DMS 273 (cell line): ENCODE data around the gene CES5A.
A peak's percentile ranks its signal among the peaks of the same experiment; 100 is the strongest.
"Not testable (repeated sequence)": the region's sequence is repeated elsewhere in the genome, so short reads cannot be mapped to it uniquely, and the experiment has no call there.

Experiments used
- DNase-seq: peaks from one replicate; lab custom pipeline; 2025; ENCODE audit not compliant: unreplicated experiment; lab: John Stamatoyannopoulos, UW

CES5A gene

DNA sequence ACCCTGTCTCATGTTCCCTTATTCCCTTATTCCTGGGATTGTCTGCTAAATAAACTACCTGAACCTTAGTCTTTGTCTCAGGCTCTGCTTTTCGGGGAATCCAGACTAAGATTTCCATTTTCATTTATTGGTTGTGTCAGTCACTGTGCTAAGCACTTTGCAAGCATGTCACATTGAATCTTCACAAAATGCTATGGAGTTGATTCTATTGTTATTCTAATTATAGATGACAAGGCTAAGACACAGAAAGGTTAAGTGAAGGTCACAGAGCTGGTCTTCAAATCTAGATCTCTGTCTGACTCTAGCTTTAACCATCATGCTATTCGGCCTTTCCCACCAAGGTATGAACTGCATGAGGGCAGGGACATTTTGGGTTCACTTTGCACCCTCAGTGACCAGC is 13.4 kb upstream of the CES5A start:
- no peak for DNase-seq

DNA sequence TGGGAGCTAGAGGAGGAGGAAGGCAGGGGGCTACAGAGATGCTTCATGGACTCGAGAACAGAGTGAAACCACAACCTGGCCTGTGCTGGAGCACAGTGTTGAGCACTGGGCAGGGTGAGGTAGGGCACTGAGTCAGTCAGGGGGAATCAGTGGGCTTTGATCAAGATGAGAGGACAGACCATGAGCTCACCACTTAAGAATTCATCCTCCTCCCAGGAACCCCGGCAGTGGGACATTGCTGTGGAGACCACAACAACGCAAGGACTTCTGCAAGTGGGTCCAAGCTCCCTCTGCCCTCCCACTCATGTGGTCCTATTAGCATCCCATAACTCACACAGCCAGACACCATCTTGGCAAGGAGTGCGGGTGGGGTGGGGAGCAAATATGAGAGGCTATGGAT is 1.7 kb upstream of the CES5A start:
- no peak for DNase-seq

DNA sequence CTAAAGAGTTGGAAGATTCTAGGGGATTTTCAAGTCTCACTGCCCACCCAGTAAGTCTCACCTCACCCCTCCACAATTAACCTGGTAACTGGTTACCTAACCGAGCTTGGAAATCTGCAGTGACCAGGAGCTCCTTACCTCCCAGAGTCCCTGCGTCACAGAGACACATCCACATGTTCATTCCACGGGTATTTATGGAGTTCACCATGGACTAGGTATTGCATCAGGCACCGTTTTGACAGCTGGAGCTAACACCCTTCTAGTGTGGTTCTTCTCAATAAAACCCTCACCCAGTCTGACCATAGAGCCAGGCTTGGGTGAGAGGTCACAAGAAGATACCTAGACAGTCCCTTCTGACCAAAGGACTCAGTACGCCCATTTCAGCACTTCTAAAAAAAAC is 2.1 kb downstream of the CES5A start:
- DNase-seq: no peak

DNA sequence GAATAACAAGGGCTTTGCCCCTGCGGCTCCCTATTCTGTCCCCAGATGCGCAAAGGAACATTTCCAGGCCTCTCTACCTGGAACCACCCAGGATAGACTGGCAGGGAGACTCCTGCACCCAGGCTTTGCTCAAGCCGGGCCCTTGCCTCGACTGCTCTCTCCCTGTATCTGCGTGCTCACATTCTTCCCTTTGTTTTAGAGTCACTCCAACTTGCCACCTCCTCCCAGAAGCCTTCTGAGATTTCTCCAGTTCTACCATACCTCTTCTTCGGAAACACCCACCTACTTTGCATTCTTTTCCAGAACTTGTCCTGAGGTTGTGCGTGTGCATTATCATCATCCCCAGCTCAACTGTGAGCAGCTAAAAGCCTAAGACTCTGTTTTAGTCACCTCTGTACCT is 3.0 kb downstream of the CES5A start:
- DNase-seq: no peak

DNA sequence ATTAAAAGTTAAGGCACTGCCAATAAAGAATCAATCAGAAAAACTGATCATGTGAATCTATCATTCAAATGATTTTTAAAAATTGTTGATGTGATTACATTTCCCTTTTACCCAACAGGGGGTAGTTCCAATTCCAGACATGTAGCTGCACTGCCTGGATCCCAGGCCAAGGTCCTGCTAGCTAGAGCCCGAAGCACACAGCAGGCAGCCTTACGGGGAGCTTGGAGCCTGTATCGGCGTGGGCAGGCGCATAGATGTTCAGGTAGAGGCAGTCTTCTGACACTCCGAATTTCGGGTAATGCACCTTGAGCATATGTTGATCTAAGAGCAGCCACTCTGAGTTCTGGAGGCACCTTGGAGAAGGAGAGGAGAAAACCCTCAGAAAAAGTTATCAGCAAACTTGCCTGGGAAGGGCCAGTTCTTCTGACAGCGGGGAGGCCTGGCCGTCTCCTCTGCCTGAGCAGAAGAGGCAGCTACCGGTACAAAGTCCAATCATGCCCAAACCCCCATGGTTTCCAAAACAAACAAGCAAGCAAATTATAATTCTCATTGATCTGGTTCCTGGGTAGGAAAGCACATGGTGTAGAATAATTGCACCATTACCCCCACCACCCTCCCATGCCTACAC is 3.6 kb downstream of the CES5A start:
- DNase-seq: no peak

DNA sequence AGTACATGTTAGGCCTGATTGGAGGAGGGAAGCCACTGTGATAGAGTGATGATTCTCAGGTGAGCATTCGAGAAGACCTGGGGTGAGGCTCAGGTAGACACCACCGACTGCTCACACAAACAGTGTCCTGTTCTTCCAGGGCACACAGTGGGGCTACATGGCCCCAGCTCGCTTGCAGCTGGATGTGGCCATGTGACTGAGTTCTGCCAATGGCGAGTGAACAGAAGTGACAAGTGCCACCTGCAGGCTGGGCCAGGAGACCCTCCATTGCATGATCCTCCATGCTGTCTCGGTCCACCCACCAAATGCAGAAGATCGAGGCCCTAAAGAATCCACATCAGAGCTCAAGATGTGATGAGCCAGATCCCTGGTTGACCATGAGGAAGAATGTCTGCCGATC is 6.2 kb downstream of the CES5A start:
- DNase-seq: no peak

DNA sequence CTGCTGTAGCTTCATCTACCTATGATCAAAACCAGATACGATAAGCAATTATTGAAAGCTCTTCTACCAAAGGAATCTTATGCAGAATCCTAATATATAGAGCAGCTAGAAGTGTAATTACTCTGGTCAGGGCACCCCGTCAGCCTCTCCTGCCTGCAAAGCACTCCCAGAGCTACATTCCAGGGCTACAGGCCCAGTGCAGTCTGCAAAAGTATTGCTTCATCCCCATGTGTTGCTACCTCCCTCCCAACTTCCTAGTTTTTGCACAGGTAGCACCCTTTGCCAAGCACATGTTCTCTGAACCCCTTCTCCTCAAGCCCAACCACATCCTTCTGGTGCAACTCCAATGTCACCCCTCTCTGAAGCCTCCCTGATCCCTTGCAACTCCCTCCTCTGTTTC is 7.0 kb downstream of the CES5A start:
- no peak for DNase-seq

DNA sequence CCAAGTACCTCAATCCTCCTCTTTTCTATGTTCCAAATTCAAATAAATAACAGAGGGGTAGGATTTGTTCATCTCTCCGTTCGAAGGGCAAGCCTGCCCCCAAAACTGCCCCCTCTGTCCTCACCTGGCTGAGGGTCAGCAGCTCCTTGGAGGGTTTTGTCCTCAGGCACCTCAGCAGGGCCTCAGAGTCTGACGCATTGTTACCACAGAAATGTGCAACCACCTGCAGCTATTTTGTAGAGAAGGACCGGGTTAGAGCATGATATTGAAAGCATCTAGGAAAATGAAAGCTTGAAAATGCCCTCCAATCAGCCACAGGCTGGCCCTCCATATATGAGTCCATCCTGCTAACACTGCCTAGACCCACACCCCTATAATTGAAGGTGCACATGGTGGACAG is 13.9 kb downstream of the CES5A start:
- no peak for DNase-seq

DNA sequence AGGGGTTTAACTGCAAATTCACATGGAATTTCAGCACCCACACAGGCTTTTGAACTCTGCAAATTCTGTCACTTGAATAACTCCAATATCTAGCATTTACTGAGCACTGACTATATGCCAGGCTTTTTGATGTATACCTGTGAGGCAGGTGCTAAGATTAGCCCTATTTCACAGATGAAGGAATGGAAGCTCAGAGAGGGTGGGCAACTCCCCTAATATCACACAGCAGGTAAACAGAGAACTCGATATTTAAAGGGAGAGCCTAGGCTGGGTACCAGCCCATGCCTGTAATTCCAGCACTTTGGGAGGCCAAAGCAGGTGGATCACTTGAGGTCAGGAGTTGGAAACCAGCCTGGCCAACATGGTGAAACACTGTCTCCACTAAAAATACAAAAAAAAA is 17.5 kb downstream of the CES5A start:
- DNase-seq: not testable (repeated sequence)

DNA sequence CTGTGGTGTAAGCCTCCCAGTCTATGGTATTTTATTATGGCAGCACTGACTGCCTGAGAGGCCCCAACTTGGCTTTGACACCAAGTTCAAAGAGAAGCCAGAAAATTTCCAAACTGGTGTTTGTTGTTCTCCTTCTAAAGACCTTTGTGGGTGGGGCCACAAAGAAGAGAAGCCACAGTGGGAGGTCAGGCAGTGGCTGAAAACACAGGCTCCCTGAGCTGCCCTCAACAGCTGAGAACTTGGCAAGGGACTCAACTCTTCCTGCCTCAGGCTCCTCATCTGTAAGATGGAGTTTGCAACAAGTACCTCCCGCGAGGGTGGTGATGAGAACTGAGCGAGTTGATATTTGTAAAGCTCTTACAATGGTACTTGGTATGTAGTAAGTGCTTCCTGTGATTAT is 18.2 kb downstream of the CES5A start:
- DNase-seq: no peak

DNA sequence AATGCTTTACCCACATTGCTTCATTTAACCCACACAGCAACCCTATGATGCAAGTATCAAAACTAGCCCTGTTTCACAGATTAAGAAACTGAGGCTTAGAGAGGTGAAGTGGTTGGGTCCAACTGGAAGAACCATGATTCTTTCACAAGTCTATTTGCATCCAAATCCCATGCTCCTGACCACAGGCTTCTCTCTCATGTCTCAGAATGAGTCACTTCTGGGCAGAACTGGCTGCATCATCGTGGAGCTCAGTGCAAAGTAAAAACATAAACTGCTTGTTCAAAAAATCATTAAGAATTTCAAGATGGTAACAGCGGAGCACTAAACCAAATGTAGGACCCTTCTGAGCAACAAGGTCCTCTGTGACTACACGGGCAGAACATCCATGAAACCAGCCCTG is 22.1 kb downstream of the CES5A start:
- DNase-seq: no peak

DNA sequence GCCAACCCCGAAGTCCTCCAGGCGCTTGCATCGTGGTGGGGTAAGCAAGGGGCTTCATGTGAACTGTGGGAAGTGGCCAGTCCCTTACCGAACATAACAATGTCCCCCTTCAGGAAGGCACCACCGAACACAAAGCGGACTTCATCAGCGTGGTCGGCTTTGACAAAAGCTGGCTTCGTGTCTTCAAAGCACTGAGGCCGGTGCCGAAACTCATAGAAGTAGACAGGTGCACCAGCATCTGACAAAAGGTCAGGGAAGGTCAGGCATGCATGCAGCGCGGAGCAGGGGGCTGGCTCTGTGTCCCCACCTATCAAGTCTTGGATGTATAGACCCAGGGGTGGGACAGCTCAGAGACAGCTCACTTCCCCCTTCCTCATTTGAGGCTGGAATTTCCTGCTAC is 25.6 kb downstream of the CES5A start:
- DNase-seq: no peak

DNA sequence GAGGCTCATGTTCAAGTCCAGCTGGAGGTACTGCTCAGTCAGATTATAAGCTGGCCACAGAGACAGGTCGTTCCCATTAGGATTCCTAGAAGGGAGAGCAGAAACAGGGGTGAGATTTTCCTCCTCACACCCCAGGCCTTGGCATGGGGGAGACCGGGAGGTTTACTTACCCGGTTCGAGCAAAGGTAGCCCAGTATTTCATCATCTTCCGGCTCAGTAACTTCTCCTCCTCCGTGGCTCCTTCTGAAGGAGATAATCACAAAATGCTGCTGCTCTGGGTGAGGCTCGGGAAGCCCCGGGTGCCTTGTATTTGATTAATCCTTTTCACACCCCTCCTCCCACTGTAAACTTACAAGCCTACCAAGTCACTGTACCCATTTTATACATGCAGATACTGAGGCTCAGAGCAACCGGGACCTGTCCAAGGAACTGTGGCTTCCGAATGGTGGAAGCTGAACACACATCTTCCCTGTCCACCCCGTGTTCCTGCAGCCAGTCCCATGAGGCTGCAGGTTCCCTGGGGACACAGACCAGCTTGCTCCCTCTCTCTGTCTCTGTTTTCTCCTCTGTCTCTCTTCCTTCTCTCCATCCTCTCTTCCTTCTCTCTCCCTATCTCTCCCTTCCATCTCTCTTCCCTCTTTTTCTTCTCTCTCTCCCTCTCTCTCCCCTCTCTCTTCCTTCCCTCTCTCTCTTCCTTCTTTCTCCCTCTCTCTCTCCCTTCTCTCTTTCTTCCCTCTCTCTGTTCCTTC is 28.4 kb downstream of the CES5A start:
- no peak for DNase-seq

DNA sequence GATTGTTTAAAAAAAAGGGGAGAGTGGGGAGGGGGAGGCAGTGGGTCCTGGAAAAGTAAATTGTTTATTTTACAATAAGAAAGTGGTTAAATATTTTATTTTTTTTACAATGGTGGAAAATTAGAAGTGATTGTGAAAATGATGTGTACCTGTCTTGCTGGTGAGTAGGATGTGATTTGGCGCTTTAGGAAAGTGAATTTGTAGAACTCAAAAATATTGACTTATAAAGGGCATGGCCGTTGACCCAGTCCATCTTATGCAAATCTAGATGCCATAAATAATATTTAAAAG is 32.1 kb downstream of the CES5A start:
- DNase-seq: no peak

DNA sequence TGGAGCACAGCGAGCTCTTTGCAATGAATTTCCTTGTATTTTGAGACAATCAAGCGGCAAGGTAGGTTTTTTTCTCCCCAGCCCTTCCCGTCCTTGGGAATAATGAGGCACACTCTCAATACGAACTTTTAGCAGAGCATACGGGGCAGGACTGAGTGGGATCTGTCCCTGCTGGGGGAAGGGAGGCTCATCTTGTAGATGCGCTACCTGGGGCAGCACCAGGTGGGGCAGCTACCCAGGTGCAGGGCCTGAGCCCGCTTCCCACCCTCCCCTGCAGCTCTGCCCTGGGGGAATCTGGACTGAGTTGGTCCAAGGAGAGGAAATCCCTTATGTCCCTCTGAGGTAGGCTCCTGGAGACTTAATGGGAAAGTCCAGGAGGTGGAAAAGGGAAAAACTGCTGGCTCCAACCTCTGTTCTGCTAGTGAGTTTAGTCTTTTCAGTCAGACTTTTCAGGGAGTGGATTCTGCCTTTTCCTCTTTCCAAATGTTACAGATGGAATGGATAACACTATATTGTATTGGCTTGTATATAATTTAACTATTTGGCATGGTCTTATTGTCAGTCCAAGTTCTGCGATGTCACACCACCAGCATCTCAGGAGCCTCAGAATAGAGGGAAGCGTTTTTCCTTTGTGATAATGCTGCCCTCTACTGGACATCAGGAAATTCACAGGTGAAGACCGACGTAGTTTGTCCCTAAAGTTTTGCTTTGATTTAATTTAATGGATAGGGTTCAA is 32.6 kb downstream of the CES5A start:
- peak; percentile 73 for DNase-seq

DNA sequence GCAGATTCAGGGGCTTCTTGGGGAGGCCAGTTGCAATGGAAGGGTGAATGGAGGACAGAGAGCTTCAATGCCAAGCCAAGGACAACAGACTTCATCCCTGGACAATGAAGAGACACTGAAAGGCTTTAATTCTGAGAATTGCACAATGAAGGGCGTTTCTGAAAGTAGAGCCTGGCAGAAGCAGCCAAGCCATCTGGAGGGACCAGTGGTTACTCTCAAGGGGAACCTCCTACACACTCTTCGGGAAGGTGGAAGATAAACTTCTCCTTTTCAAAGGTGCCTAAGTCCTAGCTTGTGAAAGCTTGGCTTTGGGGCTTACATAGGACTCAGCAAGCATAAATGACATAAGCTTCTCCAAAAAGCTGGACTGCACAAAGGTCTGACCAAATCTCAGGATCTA is 36.1 kb downstream of the CES5A start:
- DNase-seq: no peak

DNA sequence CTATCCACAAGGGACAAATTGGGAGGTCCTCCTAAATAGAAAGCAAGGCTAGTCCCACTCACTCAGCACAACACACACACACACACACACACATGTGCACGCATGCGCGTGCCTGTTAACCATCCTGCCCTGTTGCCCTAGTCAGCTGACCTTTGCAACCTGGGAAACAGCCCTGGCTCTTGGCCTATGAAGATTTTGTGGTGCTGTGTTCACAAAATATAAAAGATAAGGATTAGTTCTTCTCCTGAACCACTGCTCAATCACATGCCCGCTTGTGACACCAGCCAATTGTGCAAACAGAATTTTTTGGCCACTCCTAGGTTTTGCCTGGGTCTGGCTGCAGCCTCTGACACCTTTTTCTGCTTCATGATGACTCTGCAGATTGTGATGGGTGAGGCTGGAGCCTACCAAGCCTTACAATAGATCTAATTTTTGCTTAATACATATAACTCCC is 39.0 kb downstream of the CES5A start:
- no peak for DNase-seq

DNA sequence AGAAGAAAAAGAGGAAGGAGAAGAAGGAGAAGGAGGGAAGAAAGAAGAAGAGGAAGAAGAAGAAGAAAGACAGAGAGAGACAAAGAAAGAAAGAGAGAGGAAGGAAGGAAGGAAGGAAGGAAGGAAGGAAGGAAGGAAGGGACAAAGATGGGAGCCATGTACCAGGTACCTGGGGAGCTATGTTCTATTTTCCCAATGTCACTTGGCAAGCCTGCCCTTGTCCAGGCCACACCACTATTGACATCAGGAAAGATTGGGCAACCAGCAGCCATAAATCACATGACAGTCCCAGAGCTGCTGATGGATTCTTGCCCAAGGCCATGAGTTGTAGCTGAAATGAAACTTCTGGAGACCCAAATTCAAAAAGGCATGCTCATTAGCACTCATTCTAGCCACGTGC is 39.6 kb downstream of the CES5A start:
- DNase-seq: no peak

DNA sequence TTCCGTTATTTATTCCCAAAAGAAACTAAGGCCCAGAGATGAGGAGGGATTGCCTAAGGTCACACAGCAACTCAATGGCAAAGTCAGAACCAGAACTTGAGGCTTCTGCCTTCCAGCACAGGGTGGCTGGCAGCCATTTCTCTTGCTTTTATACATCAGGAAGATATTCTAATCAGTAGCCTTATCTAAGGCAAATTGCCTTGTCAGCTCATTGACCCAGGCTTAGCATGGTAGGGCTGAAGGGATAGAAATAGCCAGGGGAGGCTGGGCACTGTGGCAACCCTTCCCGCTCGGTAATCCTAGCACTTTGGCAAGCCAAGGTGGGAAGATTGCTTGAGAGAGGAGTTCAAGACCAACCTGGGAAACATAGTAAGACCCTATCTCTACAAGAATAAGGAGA is 40.0 kb downstream of the CES5A start:
- DNase-seq: not testable (repeated sequence)

DNA sequence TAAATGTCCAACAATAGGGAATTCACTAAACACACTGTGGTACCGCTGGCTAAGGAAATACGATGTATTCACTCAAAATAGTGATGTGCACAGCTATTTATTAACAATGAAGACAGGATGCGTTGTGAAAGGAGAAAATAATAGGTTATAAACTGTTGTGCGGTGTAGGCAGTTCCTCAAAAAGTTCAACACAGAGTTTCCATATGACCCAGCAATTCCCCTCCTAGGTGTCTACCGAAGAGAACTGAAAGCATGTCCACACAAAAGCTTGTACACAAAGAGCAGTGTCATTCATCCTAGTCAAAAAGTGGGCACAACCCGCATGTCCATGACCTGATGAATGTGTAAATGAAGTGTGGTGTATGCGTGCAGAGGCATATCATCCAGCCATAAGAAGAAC is 41.1 kb downstream of the CES5A start:
- no peak for DNase-seq

DNA sequence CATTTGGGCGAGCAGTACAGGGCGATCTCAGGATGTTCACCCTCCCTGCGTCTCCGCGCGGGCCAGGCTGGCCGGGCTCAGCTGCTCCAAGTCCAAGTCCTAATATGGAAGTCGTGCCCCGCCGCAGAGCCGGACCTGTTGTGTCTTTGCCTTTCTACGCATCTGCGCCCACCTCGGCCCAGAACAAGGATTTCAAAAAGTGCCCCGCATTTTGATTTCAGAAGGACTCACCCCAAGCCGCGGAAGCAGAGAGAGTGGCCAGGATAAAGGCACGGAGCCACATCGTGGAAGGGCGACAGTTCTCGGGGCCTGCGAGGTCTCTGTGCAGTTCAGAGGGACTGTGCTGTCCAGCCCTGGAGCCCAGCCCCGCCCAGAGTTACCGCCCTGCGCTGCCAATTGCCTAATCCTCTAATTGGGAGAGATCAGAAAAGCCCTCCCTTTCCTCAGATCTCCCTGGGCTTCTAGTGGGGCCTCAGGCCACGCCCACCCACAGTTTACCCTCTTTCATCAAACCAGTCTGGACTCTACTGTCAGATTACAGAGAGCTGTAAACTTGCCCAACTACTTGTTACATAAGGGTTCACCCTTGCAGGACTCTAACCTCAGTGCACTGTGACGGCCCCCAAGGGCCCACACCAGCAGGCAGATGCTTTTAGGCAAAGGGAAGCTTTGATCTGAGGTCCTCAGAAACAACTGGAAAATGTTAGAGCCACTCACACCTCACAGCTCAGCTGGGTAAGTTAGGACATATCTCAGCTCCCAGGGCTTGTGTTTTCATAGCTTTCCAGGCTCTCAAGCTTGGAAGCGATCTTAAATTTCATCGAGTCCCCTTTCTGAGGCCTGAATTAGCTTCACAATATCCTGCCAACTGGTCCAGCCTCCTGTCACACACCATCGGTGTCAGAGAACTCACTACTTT is 42.1 kb downstream of the CES5A start, which contains the start of gene CES1:
Gene CES1, minus strand, starts transcription at position 324 of the 919 bp plus-strand sequence. Its CDS starts 41 bp downstream, at position 283.
- no peak for DNase-seq
